Measurements from ENCODE around the gene KNTC1.

GRCh38 chr12:122495258-122495657, 31.8 kb upstream of the KNTC1 start:
- TF ChIP-seq, protein P1, sequence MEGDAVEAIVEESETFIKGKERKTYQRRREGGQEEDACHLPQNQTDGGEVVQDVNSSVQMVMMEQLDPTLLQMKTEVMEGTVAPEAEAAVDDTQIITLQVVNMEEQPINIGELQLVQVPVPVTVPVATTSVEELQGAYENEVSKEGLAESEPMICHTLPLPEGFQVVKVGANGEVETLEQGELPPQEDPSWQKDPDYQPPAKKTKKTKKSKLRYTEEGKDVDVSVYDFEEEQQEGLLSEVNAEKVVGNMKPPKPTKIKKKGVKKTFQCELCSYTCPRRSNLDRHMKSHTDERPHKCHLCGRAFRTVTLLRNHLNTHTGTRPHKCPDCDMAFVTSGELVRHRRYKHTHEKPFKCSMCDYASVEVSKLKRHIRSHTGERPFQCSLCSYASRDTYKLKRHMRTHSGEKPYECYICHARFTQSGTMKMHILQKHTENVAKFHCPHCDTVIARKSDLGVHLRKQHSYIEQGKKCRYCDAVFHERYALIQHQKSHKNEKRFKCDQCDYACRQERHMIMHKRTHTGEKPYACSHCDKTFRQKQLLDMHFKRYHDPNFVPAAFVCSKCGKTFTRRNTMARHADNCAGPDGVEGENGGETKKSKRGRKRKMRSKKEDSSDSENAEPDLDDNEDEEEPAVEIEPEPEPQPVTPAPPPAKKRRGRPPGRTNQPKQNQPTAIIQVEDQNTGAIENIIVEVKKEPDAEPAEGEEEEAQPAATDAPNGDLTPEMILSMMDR (IDR thresholded peaks at IDR 0.05; ENCODE audit: insufficient read depth, low read length): no peak
- TF ChIP-seq, protein P2, sequence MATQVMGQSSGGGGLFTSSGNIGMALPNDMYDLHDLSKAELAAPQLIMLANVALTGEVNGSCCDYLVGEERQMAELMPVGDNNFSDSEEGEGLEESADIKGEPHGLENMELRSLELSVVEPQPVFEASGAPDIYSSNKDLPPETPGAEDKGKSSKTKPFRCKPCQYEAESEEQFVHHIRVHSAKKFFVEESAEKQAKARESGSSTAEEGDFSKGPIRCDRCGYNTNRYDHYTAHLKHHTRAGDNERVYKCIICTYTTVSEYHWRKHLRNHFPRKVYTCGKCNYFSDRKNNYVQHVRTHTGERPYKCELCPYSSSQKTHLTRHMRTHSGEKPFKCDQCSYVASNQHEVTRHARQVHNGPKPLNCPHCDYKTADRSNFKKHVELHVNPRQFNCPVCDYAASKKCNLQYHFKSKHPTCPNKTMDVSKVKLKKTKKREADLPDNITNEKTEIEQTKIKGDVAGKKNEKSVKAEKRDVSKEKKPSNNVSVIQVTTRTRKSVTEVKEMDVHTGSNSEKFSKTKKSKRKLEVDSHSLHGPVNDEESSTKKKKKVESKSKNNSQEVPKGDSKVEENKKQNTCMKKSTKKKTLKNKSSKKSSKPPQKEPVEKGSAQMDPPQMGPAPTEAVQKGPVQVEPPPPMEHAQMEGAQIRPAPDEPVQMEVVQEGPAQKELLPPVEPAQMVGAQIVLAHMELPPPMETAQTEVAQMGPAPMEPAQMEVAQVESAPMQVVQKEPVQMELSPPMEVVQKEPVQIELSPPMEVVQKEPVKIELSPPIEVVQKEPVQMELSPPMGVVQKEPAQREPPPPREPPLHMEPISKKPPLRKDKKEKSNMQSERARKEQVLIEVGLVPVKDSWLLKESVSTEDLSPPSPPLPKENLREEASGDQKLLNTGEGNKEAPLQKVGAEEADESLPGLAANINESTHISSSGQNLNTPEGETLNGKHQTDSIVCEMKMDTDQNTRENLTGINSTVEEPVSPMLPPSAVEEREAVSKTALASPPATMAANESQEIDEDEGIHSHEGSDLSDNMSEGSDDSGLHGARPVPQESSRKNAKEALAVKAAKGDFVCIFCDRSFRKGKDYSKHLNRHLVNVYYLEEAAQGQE (IDR thresholded peaks at IDR 0.05; ENCODE audit: insufficient replicate concordance, low read depth): no peak
- TF ChIP-seq SPI1 (IDR thresholded peaks at IDR 0.05; ENCODE audit: borderline replicate concordance, low read depth) (no peak), POLR2AphosphoS5 (IDR thresholded peaks at IDR 0.05; ENCODE audit: low read depth) (no peak)

All from HL-60 (cell line).